Breast epithelium (tissue), 3 donors: ENCODE data around the gene PTPRM.

Source experiments
- CTCF ChIP-seq, 3 donors: fragments of 450-650 bp; IDR thresholded peaks; one replicate each; pipeline ENCODE4 v1.5.1; 2016 to 2017; ENCODE audit warnings: antibody characterized with exemption in 3 of 3, mild to moderate bottlenecking in 3 of 3, moderate library complexity in 3 of 3
- POLR2A ChIP-seq: fragments of 450-650 bp; IDR thresholded peaks from one replicate; pipeline ENCODE4 v1.6.1; 2016; ENCODE audit warnings: antibody characterized with exemption, mild to moderate bottlenecking, moderate library complexity
- POLR2AphosphoS5 ChIP-seq, 3 donors: sonication (generic); formaldehyde crosslinking; IDR thresholded peaks; one replicate each; pipeline ENCODE4 v1.6.1; 2017; ENCODE audit warnings: antibody characterized with exemption in 3 of 3

- TF ChIP-seq CTCF (IDR thresholded peaks at IDR 0.05) (no peak), POLR2AphosphoS5 (IDR thresholded peaks at IDR 0.05) (no peak), POLR2A (no peak)
Measured at GRCh38 chr18:8455661-8456614, 888.8 kb downstream of the PTPRM start.
